GM12872 (cell line): ENCODE data around the gene IKZF5.

Source experiments
- CTCF ChIP-seq: IDR thresholded peaks from 3 replicates; pipeline ENCODE4 v1.5.1; 2011; ENCODE audit warnings: low read depth, mild to moderate bottlenecking, low read length, moderate library complexity; ENCODE audit not compliant: insufficient read depth

Gene IKZF5

GRCh38 chr10:123000155-123000554 is 8.4 kb downstream of the IKZF5 start:
- no peak for TF ChIP-seq CTCF

- TF ChIP-seq CTCF: no peak
Observed at GRCh38 chr10:122999347-122999746, 9.2 kb downstream of the IKZF5 start.

GRCh38 chr10:122998934-122999333 is 9.7 kb downstream of the IKZF5 start:
- no peak for TF ChIP-seq CTCF

- TF ChIP-seq CTCF: no peak
Observed at GRCh38 chr10:122998360-122998917, 10.2 kb downstream of the IKZF5 start.

- no peak for TF ChIP-seq CTCF
Observed at GRCh38 chr10:122997864-122998263, 10.7 kb downstream of the IKZF5 start.

GRCh38 chr10:122995936-122996335 is 12.7 kb downstream of the IKZF5 start:
- no peak for TF ChIP-seq CTCF

GRCh38 chr10:122993797-122994336 is 14.7 kb downstream of the IKZF5 start:
- TF ChIP-seq CTCF: no peak
